ENCODE measurements around the gene TTLL1.
A peak's percentile ranks its signal among the peaks of the same experiment; 100 is the strongest.
"Not testable (repeated sequence)": the region's sequence is repeated elsewhere in the genome, so short reads cannot be mapped to it uniquely, and the experiment has no call there.

Gene TTLL1

DNA sequence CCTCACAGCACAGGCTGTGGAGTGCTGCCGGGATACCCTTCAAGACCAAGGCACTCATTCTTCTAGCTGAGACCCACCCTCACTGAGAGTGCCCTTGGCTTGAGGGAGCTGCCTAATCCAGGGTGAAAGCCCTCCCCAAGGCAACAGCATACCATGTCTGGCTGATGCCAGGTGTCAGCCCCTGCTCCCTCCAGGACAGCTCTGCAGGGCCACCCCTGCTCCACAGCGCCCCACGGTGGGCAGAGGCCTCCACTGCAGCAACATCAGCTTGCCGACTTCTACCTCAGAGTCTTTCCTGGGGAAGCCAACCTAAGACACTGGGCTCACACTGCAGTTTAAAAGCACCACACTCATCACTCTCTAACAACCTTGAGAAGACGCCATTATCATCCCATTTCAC is 29.0 kb downstream of the TTLL1 start:
- no peak for DNase-seq

DNA sequence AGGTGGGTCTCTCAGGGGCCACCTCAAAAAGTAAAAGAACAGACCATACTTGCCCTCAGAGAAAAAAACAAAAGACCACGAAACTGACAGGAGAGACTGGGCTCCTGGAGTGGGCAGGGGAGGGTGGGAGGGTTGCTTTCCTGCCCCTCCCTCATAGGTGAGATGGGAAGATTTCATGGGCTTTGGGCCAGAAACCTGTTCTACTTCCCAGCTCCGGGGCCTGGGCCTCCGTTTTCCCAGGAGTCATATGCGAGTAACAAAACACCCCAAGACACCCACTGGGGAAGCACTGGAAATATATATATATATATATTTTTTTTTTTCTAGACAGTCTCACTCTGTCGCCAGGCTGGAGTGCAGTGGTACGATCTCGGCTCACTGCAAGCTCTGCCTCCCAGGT is 31.6 kb downstream of the TTLL1 start:
- DNase-seq: no peak

DNA sequence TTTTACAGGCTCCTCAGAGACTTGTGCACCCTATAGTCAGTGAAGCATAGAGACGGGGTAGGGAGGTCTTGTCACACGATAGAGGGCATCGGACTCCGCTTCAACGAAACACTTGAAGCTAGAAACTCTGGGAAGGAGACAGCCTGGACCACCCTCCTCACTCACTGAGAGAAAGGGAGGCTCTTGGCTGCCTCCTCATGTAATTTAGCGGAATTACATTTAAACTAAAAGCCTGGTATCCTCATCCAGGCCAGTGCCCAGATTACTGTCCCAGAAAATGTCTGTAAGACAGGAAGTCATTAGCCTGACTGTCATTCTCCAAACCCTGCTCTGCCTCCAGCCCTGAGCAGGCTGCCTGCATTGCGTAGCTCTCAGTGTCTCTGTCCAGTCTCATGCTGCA is 36.0 kb downstream of the TTLL1 start:
- no peak for DNase-seq

DNA sequence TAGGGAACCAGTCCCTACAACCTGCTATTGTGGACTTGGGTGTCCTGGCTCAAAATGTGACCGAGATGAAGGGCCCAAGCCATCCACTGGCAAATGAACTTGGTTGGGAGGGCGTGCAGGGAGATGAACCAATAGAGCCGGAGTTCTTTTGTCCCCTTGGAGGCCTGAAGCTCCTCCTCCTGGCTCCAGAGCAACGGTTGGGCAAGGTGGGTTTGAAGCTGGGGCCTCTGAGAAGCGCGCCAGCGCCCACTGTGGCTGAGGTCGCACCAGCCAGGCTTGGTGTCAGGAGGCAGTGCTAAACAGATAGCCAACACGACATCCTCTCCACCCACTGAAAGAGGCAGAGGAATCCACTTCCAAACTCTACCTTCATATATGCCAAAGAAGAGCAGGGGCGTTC is 38.2 kb downstream of the TTLL1 start:
- DNase-seq: no peak

DNA sequence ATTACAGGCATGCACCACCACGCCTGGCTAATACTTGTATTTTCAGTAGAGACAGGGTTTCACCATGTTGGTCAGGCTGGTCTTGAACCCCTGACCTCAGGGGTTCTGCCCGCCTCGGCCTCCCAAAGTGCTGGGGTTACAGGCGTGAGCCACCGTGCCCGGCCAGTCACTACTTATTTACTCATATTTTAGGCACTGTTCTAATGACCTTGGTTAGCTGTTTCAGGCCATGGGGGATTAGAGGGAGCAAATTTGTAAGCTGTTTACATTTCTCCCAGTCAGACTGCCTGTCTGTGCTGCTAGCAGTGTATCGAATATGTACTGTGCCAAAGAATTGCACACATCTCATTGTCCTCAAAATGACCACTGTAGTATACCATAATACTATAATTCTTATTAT is 41.6 kb downstream of the TTLL1 start:
- no peak for DNase-seq

DNA sequence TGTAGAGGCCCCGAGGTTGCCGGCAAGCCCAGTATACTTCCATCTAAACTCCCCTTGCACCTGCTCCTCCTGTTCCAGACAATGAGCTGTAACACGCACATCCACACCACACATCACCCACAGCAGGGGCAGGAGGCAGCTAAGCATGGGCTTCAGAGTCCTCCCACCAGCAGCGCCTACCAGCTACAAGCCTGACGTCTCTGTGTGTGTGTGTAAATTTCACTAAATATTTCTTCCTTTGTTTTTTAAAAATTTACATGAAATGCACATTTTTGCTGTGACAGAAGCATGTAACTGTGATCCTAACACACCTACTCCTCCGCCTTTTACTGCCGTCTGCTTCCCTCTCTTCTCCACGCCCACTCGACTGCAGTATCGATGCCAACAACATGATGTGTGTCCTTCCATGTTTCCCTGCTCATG is 44.9 kb downstream of the TTLL1 start:
- DNase-seq: no peak

DNA sequence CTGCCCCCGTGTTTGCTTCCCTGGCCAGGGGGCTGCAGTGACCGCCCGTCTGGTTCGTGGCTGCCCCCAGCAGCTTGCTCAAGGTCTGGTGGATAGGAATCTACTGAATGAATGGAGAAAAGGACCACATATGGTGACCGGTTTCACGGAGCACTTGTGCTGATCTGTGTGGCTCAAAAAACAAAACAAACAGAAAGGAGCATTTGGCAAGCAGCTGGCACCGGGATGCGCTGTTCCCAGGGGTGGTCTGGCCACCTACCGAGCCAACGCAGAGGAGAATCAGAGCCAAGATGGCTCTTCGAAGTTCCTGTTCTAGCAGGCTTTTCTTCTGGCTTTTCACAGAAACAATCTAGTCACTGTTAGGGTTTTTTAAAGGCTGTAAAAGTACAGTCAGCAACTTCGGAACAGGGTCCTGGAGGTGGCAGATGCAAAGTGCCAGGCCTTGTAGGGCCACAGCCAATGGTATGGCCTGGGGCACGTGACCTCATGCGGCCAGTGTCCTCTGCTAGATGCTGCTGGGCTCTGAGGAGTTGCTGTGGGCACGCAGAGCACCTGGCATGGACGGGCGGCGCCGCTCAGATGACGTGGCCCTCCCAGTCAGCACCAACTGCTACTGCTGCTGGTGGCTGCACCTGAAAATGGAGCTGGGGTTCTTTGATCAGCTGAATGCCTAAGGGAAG is 47.0 kb downstream of the TTLL1 start:
- DNase-seq: peak; percentile 16

DNA sequence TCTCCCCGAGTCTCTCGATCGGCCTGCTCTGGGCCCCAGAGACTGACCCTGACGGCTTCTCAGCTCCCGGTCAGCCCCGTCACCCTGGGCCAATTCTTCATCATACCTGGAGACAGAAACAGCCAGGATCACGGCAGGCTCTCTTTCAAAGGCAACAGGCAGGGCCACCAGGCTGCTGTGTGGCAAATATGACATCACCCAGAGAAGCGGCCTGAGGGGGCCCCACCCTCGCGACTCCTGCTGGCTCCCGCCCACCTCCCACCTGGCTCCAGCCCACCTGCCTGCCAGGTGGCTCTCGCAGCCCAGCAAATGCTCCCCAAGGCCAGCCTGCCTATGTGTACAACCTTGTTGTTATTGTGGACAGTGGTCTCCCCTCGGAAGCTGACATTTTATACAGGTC is 49.4 kb downstream of the TTLL1 start:
- no peak for DNase-seq

DNA sequence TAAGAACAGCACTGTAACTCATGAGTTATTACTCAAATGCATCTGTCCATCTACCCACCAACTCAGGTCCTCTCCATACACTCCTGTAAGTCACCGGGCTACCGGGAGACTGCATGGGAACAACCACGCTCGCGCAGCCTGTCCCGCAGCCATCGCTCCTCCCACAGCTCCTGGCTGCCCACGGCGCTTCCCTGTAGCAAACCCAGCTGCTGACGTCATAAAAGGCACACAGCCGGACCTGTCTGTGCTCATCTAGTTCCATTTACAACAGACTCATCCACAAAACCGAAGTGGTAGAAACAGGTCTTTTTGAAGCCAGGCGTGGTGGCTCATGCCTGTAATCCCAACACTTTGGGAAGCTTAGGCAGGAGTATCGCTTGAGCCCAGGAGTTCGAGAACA is 50.9 kb downstream of the TTLL1 start:
- DNase-seq: no peak

DNA sequence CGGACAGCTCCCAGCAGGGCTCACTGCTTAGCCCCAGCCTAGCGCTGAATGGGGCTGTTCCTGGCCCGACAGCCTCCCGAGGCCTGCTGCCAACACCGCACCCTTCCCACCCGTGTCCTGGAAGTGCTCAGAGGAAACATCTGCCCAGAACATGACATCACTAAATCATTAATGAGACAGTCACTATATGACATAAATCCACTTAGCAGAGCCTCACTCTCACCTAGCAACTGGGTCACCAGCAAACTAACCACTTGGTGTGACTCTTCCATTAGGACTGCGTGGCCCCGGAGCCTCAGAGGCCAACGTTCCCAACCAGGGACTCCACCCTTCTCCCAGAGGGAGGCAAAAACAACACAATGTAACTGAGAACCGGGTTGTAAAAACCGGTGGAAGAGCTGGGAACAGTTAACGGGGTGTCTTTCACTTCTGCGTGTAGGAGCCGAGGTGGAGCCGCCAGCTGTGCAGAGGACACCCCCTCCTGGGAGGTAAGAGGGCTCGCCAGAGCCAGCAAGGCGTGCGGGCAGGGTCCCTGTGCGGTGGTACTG is 52.8 kb downstream of the TTLL1 start:
- no peak for DNase-seq

DNA sequence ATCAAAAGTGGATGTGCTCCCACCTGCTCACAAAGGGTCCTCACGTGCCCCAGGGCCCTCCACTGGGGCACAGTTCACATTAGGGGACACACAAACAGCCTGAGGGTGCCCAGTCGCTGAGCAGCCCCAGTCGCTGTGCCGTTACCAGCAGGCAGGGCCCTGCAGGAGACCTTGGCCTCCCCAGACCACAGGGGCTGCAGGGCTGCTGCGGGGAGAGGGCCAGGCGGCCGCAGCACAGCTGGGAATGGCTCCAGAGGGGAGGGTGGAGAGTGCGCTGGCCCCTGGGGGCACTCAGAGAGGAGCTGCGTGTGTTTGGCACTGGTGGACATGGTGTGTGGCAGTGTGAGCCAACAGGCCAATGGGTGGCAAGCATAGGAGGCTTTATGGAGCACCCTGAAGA is 53.9 kb downstream of the TTLL1 start:
- no peak for DNase-seq

DNA sequence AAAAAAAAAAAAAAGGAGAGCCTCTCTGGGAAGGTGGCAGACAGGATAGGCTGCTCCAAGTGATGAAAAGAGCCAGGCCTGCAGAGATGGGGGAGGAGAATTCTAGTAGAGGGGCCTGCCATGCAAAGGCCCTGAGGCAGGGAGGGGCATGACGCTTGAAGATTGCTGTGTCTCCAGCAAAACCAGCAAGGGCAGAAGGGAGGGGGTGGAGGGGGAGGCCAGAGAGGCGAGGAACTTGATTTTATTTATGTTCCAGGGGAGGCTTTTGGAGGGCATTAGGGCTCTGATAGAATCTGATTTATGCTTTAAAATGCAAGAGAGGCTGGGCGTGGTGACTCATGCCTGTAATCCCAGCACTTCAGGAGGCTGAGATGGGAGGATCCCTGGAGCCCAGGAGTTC is 57.6 kb downstream of the TTLL1 start:
- no peak for DNase-seq

DNA sequence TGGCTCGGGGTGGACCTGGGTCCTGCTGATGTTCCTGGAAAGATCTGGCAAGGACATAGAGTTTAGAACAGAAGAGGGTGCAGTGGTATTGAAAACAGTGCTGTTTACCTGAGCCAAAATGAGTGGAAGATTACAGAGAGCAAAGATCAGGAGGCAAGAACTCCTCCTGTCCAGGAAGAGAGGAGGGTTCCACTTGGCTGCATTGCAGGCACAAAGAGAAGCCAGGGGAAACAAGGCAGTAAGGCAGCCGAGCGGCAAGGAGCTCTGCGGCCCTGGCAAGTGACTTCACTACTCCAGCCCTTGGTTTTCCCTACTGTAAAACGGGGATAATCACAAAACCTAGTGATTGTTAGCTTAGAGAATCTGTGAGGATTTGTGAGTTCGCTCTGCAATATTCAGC is 70.6 kb downstream of the TTLL1 start:
- DNase-seq: no peak

DNA sequence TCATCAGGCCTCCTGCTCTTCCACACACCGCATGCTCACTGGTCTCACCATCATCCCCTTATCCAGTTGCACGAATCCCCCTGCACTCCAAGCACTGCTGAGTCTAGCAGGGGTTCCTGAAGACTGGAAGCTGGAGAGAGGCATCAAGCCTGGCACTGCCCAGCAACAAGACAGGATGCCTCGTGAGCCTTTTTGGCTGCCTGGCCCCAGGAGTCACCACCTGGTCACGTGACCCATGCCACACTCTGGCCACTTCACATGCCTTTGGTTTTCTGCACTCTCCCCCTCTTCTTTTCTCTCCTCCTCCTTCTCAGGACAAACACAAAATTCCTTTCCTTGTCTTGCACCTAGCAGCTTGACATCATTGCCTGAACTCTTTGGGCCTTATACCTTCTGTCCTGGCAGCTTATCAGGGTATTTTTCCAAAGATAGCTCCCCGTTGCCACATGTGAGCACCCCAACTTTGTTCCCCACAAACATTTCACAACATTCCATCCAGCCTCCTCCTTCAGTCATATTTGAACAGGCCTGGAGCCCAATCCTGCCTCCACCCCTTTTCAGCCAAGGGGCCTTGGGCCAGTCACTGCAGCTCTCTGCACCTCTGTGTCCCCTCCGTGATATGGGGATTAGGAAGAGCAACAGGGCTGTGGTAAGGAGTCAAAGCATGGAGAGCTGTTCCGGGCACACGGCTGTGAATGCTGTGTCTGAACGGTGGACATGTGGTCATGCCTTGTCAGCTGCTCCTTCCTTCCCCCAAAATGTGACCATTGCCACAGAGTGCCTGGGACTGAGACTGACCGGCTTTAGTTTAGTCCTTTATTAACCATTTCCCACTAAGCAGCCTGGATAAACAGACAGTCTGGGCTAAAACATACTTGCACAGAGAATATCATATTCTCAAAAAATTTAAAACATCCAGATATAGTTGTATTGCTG is 71.4 kb downstream of the TTLL1 start:
- DNase-seq: no peak

DNA sequence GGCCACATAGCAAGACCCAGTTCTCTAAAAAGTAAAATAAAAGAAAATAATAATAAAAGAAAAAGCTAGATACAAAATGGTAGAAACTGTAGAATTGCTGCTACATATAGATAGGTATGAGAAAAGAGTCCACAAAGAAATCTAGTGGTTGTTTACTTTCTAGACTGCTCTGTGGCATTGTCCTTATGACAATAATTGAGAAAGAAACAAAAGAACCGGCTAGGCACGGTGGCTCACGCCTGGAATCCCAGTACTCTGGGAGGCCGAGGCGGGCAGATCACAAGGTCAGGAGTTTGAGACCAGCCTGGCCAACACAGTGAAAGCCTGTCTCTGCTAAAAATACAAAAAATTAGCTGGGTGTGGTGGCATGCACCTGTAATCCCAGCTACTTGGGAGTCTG is 73.0 kb downstream of the TTLL1 start:
- not testable (repeated sequence) for DNase-seq

DNA sequence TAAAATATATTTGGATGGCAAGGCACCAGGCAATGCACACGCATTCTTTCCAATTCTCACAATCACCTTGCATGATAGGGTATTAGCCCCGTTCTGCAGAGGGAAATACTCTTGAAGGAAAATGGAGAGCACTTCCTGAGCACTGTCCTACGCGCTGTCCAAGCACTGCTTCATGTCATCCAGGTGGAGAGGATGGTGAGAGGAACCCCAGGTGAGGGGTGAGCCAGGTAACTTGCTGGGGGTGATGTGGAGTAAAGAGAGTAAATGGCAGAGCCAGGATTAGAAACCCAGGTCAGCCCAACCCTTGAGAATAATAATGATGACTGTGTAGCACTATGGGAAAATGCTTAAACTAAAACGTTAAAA is 73.5 kb downstream of the TTLL1 start:
- DNase-seq: no peak

DNA sequence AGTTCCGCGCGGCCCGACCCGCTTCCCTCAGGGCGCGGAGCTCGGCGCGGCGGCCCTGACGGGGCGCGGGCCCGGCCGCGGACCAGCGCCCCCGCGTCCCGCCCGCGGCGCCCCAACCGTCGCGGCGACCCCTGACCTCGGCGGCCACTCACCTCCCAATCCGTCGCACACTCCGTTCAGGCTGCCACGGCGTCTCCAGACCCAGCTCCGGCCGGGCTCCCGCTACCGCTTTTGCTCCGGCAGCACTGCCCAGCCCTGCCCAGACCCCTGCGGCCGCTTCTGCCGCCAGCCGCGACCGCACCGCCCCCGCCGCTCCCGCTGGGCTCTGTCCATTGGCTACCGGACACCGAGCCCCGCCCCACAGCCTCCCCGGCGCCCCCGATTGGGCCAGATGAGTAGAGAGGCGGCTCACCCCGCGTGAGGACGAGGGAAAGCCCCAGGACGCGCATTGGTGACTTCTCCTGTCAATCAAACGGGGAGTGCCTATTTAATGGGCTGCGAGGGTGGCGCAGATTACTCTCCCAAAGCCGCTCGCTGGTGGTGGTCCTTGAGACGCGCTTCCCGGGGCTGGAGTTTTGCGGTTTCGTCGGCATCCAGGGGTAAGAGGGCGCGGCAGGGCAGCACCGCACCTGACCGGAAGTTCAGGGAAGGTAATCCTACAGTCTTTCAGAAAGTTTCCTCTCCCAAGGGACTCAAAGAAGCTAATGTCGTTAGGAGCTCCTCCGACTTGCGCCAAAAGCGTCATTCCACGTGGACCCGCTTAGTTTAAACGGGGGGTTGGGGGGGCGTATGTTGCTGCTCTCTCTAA is 74.1 kb downstream of the TTLL1 start, which contains the start of gene PACSIN2:
Gene PACSIN2, minus strand, starts transcription at position 281 of the 808 bp plus-strand sequence. CDS start 103,069 bp downstream, outside the sequence.
- DNase-seq: peak; percentile 85

DNA sequence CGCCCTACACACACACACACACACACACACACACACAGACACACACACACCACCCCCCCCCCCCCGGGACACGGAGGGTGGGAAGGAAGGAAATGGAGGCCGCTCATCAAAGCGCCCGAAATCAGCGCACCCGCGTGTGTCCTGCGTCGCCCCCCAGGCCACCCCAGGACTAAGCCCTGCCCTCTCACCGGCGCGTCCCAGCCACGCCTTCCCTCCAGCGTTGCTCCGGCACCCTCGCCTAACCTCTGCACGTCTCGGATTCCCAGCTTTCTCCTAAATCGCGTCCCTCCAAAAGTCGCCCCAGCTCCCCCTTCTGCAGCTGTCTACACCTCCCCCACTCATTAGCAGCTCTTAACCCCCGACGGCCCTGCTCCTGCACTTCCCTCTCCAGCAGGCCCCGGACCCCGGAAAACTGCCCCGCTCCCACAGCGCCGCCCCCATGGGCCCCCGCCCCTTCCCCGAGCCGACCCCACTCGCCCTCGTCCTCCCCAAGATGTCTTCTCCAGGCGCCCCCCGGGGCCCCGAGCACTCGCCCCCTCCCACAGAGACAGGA is 74.8 kb downstream of the TTLL1 start:
- no peak for DNase-seq

DNA sequence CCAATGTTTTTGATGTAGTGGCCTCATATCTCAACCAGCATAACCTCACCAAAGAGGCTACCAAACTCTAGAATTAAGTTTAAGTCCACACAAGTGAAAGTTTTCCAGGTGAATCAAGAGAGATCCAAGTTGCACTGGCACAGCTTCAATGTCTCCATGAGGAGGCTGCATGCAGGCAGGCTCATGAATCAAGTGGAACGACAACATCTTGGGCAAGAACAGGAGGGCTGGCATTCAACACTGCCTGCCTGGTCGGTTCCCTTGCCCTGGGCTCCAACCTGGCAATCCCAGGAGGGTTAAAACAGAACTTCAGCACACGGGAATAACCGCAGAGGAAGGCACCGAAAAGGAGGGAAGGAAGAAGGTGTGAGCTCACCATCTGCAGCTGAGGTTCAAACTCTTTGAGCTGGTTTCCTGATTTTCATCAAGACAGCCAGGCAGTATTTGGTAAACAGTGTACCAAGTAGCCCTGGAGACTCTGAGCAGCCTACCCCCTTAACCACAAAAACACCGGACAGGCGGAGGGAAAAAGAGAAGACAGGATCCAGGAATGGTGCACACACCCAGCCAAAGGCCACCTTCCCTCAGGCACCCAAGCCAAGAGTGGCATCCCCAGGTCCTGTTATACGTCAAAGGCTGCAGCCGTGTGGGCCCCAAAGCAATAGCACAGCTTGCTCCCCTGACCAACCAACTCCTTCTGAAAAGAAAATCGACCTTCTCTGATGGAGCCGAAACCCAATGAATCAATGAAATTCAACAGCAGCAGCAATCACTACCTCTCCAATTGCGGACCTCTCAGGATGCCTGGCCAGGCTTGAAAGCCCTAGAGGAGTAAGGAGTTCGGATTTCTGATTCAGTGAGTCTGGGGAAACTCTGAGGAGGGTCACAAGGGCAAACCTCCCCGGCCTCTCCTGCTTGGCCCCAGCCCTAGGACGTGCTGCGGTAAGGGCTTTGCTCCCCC is 75.6 kb downstream of the TTLL1 start:
- no peak for DNase-seq

DNA sequence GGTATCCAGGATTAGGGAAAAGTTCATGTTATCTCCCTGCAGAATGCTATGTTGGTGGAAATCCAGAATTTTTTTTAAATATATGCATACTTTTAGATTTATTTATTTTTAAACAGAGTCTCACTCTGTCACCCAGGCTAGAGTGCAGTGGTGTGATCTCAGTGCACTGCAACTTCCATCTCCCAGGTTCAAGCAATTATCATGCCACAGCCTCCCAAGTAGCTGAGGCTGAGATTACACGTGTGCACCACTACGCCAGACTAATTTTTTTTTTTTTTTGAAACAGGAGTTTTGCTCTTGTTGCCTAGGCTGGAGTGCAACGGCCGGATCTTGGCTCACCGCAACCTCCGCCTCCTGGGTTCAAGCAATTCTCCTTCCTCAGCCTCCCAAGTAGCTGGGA is 76.8 kb downstream of the TTLL1 start:
- DNase-seq: no peak

DNA sequence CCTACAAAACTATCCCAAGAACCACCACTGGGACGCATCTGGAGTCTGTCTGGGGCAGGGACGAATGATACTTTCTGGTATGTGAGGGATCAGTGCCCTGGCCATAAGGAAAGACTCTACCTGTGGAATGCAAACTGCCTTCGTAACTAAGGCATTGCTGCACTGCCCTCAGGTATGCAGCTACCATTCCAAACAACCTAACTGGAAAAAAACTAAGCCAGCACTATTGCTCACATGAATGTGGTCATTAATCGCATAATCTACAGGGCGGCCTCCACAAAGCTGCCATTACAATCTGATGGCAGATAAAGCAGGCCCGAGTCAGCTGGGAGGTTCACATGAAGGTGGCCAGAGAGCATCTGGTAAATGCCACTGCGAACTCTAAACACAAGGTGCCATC is 78.1 kb downstream of the TTLL1 start:
- no peak for DNase-seq

DNA sequence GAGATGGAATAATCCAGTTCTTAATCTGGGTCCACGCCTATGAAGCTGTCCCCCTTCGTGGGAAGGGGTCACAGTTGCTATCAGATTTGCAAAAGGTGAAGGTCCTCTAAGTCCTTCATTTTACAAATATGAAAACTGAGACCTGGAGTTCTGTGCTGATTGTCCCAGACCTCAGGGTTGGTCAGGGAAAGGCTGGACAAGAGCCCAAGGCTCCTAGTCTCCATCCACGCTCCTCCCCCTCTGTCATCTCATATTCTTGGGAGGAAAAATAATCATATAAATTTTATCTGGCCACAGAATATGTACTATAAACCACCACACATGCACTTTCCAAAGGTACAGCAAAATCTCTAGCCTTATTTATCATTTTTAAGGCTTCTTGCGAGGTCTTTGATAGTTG is 79.7 kb downstream of the TTLL1 start:
- DNase-seq: no peak

Data from NCI-H1417 treated with DMSO at 0.1 percent for 48 hours (cell line).